ENCODE data around the gene IL10RB.

DNA sequence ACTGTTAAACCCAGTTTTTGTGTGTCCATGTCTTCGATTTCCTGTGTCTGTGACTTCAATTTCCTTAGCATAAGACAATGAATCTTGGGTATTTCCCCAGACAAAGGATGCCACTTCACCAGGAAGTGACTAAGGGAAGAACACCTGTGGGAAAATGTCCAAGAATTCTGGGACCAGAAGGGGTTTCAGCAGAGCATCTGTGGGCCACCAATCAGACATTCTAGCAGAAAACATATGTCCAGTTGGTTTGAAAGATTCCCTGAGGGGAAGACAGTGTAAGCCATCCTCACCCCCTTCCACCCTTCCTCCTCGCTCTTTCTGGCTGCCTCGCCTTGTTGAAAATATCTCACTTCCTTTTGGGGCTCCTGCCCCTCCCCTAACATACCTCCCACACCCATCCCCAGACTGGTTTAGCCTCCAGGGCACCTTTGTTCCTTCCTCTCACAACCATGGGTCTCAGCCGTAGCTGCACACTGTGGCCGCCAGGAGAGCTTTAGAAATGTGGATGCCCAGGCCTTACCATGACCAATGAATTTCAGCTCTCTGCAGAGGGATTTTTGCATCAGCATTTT, 33.1 kb downstream of the IL10RB start:
- TF ChIP-seq POLR2A (IDR thresholded peaks at IDR 0.05) (no peak), POLR2AphosphoS5 (IDR thresholded peaks at IDR 0.05) (no peak)
- TF ChIP-seq, protein P1, sequence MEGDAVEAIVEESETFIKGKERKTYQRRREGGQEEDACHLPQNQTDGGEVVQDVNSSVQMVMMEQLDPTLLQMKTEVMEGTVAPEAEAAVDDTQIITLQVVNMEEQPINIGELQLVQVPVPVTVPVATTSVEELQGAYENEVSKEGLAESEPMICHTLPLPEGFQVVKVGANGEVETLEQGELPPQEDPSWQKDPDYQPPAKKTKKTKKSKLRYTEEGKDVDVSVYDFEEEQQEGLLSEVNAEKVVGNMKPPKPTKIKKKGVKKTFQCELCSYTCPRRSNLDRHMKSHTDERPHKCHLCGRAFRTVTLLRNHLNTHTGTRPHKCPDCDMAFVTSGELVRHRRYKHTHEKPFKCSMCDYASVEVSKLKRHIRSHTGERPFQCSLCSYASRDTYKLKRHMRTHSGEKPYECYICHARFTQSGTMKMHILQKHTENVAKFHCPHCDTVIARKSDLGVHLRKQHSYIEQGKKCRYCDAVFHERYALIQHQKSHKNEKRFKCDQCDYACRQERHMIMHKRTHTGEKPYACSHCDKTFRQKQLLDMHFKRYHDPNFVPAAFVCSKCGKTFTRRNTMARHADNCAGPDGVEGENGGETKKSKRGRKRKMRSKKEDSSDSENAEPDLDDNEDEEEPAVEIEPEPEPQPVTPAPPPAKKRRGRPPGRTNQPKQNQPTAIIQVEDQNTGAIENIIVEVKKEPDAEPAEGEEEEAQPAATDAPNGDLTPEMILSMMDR (IDR thresholded peaks at IDR 0.05), result peak in 1 of 3 donors; percentile 36

All from breast epithelium (tissue), 3 donors.